Activated naive CD4-positive, alpha-beta T cell treated with anti-CD3 and anti-CD28 coated beads, Interleukin-2, amount 10 ng/mL, durations not matched to agents 5 hours and 36 hours (primary cell): ENCODE measurements around the gene EVI2B. TPM values are rescaled to one million over a fixed set of nuclear protein-coding genes. Genes with fewer than 3 reads are reported as not detected.

Experiments used
- total RNA-seq, 2 experiments: library from RNA; stranded (reverse); gene quantifications; one replicate each; pipeline ENCODE4 v1.2.3, GENCODE V29; 2021

The EVI2B gene, protein sequence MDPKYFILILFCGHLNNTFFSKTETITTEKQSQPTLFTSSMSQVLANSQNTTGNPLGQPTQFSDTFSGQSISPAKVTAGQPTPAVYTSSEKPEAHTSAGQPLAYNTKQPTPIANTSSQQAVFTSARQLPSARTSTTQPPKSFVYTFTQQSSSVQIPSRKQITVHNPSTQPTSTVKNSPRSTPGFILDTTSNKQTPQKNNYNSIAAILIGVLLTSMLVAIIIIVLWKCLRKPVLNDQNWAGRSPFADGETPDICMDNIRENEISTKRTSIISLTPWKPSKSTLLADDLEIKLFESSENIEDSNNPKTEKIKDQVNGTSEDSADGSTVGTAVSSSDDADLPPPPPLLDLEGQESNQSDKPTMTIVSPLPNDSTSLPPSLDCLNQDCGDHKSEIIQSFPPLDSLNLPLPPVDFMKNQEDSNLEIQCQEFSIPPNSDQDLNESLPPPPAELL
- total RNA-seq = 100 to 1,000 TPM in 1 of 2 experiments, 10 to 100 TPM in 1; 97.7 to 102 TPM

DNA sequence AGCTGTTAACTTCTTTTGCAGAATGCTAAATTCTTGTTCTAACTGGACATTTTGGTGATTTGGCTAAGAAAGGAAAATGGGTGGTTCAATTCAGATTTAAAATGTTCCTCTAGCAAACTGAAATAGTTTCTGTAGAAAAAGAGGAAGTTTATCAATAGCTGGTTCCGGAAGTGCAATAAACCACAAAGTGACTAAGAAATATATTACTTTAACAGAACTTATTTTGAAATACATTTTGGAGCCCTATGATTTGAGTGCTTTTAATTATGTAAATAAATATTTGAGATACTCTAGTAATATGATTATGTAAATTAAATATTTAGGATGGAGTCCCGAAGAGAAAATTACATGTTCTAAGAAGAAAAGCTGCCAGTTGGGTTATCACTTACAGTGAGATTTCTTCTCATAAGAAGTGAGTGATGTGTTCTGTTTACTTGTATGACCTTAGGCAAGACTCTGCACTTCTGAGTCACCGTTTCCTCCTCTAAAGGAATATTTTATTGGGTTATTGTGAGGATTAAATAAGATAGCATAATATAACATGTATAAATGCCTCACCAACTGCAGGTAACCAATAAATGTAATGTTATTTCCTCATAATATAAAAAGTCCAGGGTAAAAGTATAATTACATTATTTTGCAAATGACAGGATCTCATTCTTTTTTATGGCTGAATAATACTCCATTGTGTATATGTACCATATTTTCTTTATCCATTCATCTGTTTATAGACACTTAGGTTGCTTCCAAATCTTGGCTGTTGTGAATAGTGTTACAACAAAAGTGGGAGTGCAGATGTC, at the start of gene EVI2B:
TSS of gene EVI2B (minus strand) at position 73 of the 800 bp plus-strand sequence. CDS start 8,445 bp downstream, outside the sequence.

DNA sequence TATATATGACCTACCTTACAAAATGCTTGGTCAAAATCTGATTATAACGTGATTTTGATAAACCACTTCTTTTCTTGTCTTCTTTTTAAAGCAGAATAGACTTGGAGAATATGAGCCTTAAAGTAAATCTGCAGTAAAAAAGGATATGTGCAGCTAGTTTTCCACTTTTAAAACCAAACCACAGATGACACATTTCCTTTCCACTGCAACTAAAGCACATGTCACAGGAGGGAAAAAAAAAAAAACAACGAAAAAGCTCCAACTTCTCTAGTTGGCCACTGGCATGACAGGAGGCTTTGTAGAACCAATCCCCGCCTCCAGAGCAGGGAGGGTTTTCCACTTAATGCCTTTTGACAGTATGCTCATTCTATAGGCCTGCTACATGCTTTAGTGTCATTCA, 7.6 kb upstream of the EVI2B start, which contains the start of gene EVI2A:
TSS of gene EVI2A (minus strand) at position 142 of the 400 bp plus-strand sequence. CDS start 2,609 bp downstream, outside the sequence.

DNA sequence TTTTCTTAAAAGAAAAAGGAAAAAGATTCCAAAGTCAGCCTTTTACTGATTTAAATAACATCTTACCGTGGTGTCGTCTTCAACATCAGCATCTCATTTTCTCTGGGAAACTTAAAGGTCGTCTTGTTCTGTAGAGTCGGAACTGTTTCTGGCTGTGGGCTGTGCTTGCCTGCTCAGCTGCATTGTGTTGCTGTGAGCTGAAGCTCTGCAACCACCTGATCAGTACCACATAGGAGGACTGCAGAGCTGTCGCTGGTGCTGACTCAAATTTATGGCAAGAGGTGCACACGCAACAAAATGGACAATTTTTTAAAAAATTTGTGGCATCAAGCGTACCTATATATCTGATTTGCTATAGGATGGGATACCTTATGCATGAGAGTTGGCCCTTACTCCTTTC, 16.8 kb downstream of the EVI2B start, which contains the start of gene OMG:
TSS of gene OMG (minus strand) at position 150 of the 400 bp plus-strand sequence. CDS start 908 bp downstream, outside the sequence.

Other genes with a start within 250 kb of the EVI2B start
- gene NF1, start 219.1 kb downstream of the EVI2B start, total RNA-seq = 10 to 100 TPM; 14.1 to 14.3 TPM
- gene OMG, start 16.8 kb downstream of the EVI2B start, total RNA-seq = under 1 TPM; 0.20 to 0.31 TPM
- 100 to 1,000 TPM in 1 of 2 experiments, 10 to 100 TPM in 1; 99.5 to 103 TPM for gene EVI2A, start 7.6 kb upstream of the EVI2B start, total RNA-seq
- gene RAB11FIP4, start 77.6 kb upstream of the EVI2B start, total RNA-seq = 10 to 100 TPM; 40.2 to 41.9 TPM